ENCODE results near the gene LGALS3BP.
A peak's percentile ranks its signal among the peaks of the same experiment; 100 is the strongest.

Gene LGALS3BP

GRCh38 chr17:79012563-79013134 is 32.9 kb upstream of the LGALS3BP start:
- DNase-seq: no peak

DNA sequence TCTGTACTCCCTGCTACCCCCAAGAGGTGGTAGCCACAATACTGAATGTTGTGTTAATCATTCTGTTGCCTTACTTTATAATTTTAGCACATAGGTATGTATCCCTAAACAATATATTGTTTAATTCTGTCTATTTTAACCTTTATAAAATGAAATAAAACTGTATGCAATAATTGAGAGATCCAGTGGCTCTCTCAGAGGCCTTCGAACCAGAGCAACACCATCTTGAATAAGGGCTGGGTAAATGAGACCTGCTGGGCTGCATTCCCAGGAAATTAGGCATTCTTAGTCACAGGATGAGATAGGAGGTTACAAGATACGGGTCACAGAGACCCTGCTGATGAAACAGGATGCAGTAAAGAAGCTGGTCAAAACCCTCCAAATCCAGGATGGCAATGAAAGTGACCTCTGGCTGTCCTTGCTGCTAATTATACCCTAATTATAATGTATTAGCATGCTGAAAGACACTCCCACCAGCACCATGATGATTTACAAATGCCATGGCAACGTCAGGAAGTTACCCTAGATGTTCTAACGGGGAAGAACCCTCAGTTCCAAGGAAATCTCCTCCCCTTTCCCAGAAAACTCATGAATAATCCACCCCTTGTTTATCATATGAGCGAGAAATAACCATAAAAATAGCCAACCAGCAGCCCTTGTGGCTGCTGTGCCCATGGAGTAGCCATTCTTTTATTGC is 31.9 kb upstream of the LGALS3BP start:
- no peak for DNase-seq

DNA sequence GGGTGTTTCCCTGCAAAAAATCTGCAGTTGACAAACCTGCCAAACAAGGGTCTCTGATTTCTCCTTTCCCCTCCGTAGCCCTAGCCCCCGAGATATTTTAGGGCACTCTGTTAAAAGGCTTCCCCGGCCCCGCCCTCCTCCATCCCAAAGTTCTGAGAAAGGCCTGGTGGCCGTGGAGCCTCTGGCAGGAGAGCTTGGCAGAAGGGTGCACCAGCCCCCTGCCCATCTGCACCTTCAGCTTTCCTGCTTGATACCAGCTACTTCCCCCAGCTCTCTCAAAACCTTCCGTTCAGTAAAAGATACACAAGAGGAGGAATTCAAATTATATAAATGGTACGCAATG is 30.6 kb upstream of the LGALS3BP start:
- no peak for DNase-seq

GRCh38 chr17:79009397-79010303 is 29.9 kb upstream of the LGALS3BP start, which contains the start of gene CANT1:
Gene CANT1 (minus strand): TSS chr17:79009764. CDS start chr17:78997622, 12,142 bp downstream.
- peak; percentile 77 for DNase-seq

- no peak for DNase-seq
Observed at GRCh38 chr17:79008666-79009387, 29.1 kb upstream of the LGALS3BP start.

DNA sequence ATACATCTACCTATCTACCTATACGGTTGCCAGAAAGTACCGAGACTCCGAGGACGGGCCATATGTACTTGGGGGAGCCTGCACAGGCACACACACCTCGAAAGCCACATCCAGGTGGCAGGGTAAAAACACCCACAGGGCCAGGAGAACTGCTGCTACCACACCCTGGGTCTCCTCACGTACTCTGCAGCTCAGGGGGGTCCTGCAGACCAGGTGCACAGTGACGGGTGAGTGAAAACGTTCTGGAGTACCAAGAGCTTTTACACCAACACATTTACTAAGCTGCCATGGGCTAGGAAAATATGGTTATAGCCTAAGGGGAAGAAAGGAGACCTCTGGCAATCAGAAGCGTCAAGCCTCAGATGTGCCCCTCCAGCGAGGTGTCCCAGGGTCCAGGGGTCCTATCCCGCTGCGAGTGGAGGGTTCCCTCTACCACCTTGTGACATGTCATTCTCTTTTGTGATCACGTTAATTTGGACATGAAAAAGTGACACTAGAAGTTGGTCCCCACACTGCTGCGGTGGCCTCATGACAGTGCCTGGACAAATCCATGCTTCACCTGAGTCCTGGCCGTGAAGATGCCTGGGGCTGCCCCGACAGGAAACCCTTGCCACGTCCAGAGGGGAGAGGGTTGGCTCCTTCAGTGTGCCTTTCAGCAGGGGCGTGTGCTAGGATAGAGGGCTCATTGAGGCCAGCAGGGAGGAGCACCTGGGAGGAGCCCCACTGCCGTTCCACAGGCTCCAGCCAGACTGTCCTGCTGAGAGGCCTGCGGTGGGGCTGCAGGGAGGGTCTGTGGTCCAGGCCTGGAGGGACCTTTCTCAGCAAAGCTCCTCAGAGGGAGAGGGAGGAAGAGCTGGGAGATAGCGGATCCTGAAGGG is 28.0 kb upstream of the LGALS3BP start:
- no peak for DNase-seq

DNA sequence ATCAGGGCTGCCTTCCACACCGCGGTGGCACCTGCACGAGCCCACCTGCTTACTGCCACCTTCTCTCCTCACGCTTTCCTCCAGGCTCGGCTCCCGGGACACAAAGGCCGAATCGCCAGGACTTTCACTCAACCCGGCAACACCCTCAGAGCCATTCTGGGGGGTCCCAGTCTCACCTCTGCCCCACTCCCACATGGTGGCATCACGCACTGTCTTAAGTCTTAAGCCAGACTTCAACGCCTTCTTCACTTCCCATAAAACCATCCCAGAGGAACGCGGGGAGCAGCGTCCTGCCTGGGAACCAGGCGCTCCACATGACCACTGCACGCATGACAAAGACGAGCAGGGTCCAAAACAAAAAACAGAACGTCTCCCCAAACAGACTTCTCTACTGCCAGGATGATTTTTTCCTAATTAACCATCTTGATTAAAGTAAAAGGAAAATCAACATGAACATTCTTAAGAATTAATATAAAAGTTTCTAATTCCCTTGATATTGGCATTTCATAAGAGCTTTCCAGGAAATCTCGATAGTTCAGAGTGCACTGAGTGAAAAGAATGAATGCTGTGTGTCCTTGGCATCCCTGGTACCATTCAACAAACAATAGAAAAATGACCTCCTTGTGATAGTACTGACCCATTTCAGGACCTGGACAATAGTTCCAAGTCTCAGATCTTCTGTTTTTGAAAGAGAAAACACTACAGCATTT is 27.2 kb upstream of the LGALS3BP start:
- DNase-seq: no peak

GRCh38 chr17:79006046-79006445 is 26.3 kb upstream of the LGALS3BP start:
- no peak for DNase-seq

GRCh38 chr17:79005063-79005861 is 25.5 kb upstream of the LGALS3BP start:
- no peak for DNase-seq

GRCh38 chr17:79003661-79004411 is 24.1 kb upstream of the LGALS3BP start:
- no peak for DNase-seq

GRCh38 chr17:79002796-79003593 is 23.3 kb upstream of the LGALS3BP start:
- no peak for DNase-seq

DNA sequence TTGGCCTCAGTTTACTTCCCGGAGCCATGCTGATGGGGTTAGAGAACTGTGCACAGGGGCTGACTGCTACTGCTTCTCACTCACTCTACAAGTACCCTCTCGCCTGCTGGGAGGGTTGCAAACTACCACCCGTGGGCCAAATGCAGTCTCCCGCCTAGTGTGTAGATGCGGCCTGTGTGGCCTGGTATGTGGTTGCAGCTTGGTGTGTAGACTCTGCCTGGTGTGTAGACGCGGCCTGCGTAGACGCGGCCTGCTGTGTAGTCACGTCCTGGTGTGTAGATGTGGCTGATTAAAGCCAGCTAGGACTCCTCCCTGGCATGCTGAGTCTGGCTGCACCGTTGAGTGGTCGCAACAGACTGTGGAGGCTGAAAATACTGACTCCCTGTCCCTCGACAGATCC is 22.6 kb upstream of the LGALS3BP start:
- no peak for DNase-seq

DNA sequence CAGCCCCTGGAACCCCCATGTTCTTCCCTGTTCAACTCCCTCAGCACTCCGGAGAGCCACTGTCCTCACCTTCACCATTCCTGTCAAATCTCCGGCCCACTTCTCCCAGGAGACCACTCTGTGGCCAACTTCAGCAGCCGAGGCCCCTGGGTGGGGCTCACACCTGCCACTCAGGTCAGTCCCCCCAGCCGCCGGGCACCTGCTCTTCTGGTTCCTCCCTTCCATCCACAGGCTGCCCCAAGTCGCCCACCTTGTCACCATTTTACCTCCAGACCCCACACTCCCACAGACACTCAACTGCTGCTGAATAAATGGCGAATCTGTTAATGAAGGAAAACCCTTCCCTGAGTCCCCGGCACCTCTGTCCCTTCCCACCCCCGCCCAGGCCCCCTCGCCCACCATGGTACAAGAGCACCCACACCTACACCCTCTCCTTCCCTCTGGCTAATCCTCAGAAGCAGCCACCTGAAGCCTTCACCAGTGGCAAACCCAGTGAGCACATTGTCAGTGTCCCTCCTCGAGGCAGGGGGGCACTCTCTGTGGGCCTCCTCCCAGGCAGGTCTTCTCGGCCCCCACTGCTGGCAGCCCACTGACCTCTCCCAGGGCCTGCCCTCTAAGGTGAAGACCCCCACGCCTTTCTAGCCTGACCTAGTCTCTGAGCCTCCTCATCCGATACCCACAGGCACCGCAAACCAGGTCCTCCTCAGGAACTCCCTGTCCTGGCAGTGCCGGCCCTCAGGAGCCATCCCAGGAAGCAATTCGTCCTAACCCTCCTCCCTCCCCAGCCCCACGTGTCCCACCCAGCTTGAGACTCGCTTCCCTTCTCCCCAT is 21.7 kb upstream of the LGALS3BP start:
- DNase-seq: no peak

GRCh38 chr17:79000396-79001189 is 20.9 kb upstream of the LGALS3BP start:
- no peak for DNase-seq

GRCh38 chr17:78999947-79000395 is 20.2 kb upstream of the LGALS3BP start:
- no peak for DNase-seq

DNA sequence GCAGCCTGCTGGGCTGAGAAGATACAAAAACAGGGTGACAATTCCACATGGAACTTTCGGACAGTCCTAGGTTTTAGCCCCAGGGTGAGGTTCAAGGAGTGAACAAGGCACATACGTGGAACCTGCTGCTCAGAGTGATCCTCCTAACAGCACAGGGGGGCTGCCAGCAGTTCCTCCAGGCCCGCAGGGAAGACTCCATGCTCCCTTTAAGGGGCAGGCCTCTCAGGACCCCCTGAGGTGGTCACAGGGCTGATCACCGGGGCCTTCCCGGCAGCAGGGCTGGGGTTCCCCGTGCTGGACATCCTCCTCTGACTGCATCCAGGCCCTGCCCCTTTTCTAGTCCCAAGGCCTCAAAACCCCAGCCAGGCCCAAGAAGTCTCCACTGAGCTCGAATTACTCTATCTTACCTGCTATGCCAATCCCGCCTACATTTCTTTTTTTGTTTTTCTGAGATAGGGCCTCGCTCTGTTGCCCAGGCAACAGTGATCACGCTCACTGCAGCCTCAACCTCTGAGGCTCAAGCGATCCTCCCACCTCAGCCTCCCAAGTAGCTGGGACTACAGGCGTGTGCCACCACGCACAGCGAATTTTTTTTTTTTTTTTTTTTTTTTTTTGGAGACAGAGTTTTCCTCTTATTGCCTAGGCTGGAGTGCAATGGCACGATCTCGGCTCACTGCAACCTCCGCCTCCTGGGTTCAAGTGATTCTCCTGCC is 19.5 kb upstream of the LGALS3BP start:
- DNase-seq: no peak
